ENCODE measurements around the gene MEF2A. TPM values are rescaled to one million over a fixed set of nuclear protein-coding genes. Genes with fewer than 3 reads are reported as not detected.

Gene MEF2A
- total RNA-seq, 2 experiments from 2014 or later: 16.5 to 20.9 TPM

DNA sequence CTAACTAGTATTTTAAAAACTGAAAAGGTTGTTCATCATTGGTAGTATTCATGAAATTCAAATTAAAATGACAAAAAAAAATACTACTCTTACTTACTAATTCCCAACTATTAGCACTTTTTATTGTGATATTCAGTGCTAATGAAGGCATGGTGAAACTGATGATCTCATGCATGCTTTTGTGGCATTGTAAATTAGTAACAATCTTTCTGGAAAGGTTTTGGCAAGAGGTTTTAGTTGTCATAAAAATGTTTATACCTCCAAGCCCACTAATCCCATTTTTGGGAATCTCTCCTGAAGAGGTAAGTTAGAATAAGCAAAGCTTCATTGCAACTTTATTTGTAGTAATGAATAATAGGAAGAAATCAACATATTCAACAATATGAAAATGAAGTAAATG, 114.5 kb downstream of the MEF2A start:
- H3K9me3 Mint-ChIP-seq (ENCODE audit: low read depth): peaks cover 4% of the 10 kb centered on the region
- H3K27ac Mint-ChIP-seq: no peak overlapping the region
- POLR2A ChIA-PET: no interaction called here
- DNase-seq: no peak
- no peak overlapping the region for H3K4me3 Mint-ChIP-seq
- no peaks in the 10 kb centered on the region for H3K27me3 Mint-ChIP-seq
- intact Hi-C loops (cut with DNase I, micrococcal nuclease): no loop called here
- H3K36me3 Mint-ChIP-seq (ENCODE audit: low read depth): peaks cover 35% of the 10 kb centered on the region
- CTCF ChIA-PET: interaction anchor here (0.7 kb wide), 1 partner anchor 39 kb away, joined by 3 read pairs; no protein-coding TSS in a partner anchor
- no peak for ATAC-seq
- H3K4me1 Mint-ChIP-seq: peaks cover 28% of the 10 kb centered on the region

DNA sequence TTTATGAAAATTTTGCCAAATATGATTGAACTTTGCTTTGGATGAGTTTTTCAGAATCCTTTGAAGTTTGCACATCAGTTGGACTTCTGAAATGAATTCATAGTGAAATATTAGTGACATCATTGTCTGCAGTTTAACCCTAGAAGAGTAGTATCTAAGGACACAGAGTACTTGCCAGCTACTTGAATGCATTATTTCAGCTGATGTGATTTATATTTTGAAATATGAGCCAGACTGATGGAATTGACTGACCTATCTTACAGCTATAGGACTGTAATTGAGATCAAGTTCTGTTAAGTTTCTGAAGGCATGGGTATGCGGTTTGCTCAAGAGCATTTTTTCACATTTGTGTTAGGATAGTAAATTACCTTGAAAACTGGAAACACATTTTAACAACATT, 116.2 kb downstream of the MEF2A start:
- H3K27me3 Mint-ChIP-seq: no peaks in the 10 kb centered on the region
- peaks cover 17% of the 10 kb centered on the region for H3K9me3 Mint-ChIP-seq (ENCODE audit: low read depth)
- intact Hi-C loops (cut with DNase I, micrococcal nuclease): no loop called here
- peaks cover 46% of the 10 kb centered on the region for H3K36me3 Mint-ChIP-seq (ENCODE audit: low read depth)
- H3K27ac Mint-ChIP-seq: peak overlapping the region; percentile 59
- POLR2A ChIA-PET: no interaction called here
- H3K4me3 Mint-ChIP-seq: no peak overlapping the region
- ATAC-seq (no peak), DNase-seq (no peak)
- peaks cover 28% of the 10 kb centered on the region for H3K4me1 Mint-ChIP-seq
- CTCF ChIA-PET: interaction anchor here (0.6 to 1.7 kb wide), 5 partner anchors 9 to 387 kb away, joined by 3 to 4 read pairs (median 3); no protein-coding TSS in a partner anchor

DNA sequence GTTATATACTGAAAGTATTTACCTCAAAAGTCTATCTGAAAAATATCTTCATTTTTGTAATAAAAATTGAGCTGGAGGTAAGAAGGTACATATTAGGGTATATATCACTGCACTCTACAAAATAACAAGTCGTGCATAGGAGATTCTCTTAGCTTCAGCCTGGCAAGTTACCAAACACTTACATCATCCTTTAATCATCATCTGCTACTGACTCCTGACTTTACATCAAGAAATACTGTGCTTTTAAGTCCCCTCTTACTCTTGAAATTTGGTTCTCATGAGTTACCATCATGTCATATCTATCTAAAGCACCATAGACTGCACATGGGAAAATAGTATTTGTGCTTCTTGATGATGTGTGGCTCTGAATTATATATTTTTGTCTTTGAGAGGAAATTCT, 116.7 kb downstream of the MEF2A start:
- Mint-ChIP-seq H3K4me1 (peaks cover 25% of the 10 kb centered on the region), H3K27ac (peak overlapping the region; percentile 59), H3K9me3 (ENCODE audit: low read depth) (peaks cover 17% of the 10 kb centered on the region), H3K4me3 (no peak overlapping the region), H3K27me3 (no peaks in the 10 kb centered on the region), H3K36me3 (ENCODE audit: low read depth) (peaks cover 41% of the 10 kb centered on the region)
- DNase-seq (no peak), ATAC-seq (peak; percentile 66)
- intact Hi-C loops (cut with DNase I, micrococcal nuclease): no loop called here
- CTCF ChIA-PET: interaction anchor here (0.6 to 1.7 kb wide), 4 partner anchors 13 to 672 kb away, joined by 3 read pairs; no protein-coding TSS in a partner anchor
- POLR2A ChIA-PET: interaction anchor here (0.6 kb wide), 1 partner anchor 117 kb away, joined by 3 read pairs; the partner anchor contains the start of gene MEF2A

DNA sequence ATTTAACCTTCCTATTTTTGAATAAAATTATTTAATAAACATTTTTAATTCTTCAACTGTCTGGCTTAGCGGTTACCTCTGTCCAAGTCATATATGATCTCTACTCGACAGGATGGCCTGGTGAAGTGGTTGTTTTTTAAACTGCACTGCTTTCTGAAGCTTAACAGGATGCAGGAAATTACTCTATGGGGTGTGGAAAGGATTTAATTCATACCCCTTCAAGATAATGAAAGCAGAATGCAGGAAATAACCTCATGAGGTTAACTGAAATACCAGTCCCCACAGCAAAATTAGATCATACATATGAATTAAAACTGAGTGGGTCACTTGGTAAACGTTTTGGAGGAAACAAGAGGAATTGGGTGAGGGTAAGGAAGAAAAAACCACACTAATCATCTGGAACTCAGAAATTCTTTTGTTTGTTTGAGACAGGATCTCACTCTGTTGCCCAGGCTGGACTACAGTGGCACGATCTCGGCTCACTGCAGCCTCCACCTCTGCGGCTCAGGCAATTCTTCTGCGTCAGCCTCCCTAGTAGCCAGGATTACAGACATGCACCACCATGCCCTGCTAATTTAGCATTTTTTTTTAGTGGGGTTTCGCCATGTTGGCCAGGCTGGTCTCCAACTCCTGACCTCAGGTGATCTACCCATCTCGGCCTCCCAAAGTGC, 117.4 kb downstream of the MEF2A start:
- Mint-ChIP-seq H3K4me3 (no peak overlapping the region), H3K36me3 (ENCODE audit: low read depth) (peaks cover 37% of the 10 kb centered on the region), H3K27me3 (no peaks in the 10 kb centered on the region), H3K27ac (peak overlapping the region; percentile 81), H3K9me3 (ENCODE audit: low read depth) (peaks cover 17% of the 10 kb centered on the region), H3K4me1 (peaks cover 22% of the 10 kb centered on the region)
- ChIA-PET POLR2A (interaction anchor here (0.6 kb wide), 2 partner anchors 117 to 965 kb away, joined by 3 to 8 read pairs; partner anchors contain the start of gene MEF2A), CTCF (interaction anchor here (0.6 to 1.7 kb wide), 2 partner anchors 20 to 671 kb away, joined by 3 read pairs; no protein-coding TSS in a partner anchor)
- intact Hi-C loops (cut with DNase I, micrococcal nuclease): no loop called here
- DNase-seq (no peak), ATAC-seq (peak; percentile 83)

DNA sequence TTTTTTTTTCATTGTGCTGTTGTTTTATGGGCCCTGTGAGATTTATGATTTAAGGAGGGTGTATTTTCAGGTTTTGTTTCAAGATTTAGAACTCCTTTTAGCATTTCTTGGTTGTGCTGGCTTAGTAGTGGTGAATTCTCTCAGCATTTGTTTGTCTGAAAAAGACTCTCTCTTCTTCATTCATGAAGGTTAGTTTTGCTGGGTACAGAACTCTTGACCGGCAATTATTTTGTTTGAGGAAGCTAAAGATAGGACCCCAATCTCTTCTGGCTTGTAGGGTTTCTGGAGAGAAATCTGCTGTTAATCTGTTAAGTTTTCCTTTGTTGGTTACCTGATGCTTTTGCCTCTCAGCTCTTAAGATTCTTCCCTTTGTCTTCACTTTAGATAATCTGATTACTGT, 120.5 kb downstream of the MEF2A start:
- peaks cover 19% of the 10 kb centered on the region for H3K4me1 Mint-ChIP-seq
- peaks cover 39% of the 10 kb centered on the region for H3K36me3 Mint-ChIP-seq (ENCODE audit: low read depth)

DNA sequence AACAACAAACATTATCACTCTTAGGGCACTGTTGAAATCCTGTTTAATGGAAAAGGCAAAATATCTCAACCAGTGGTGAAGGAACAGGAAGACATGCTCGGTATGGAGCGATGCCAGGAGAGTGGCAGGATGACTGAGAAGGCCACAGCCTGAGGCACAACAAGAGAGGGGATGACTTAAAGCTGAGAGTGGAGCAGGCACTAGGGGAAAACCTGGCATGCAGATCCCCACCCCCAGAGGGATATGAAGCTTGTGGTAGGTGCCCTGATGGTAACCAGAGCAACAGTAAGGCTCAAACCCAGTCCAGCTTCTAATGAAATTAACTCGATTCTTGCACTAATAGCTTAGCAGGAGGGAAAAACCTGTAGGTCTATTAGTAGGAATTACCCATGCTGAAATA, 127.0 kb downstream of the MEF2A start:
- Mint-ChIP-seq H3K4me3 (no peak overlapping the region), H3K9me3 (ENCODE audit: low read depth) (no peaks in the 10 kb centered on the region), H3K27ac (no peak overlapping the region), H3K36me3 (ENCODE audit: low read depth) (peaks cover 28% of the 10 kb centered on the region), H3K27me3 (no peaks in the 10 kb centered on the region), H3K4me1 (no peaks in the 10 kb centered on the region)
- ATAC-seq (no peak), DNase-seq (no peak)
- intact Hi-C loops (cut with DNase I, micrococcal nuclease): no loop called here
- ChIA-PET POLR2A (no interaction called here), CTCF (interaction anchor here (0.6 to 1.5 kb wide), 6 partner anchors 9 to 825 kb away, joined by 3 to 7 read pairs (median 3); no protein-coding TSS in a partner anchor)

More for the DNA sequence above, 120.5 kb downstream of the MEF2A start:
- ChIA-PET CTCF (interaction anchor here (0.6 kb wide), 1 partner anchor 374 kb away, joined by 4 read pairs; no protein-coding TSS in a partner anchor), POLR2A (no interaction called here)
- DNase-seq: no peak
- H3K27me3 Mint-ChIP-seq: no peaks in the 10 kb centered on the region
- no peak overlapping the region for H3K27ac Mint-ChIP-seq
- no peak overlapping the region for H3K4me3 Mint-ChIP-seq
- H3K9me3 Mint-ChIP-seq (ENCODE audit: low read depth): peaks cover 17% of the 10 kb centered on the region
- intact Hi-C loops (cut with DNase I, micrococcal nuclease): no loop called here
- ATAC-seq: no peak

DNA sequence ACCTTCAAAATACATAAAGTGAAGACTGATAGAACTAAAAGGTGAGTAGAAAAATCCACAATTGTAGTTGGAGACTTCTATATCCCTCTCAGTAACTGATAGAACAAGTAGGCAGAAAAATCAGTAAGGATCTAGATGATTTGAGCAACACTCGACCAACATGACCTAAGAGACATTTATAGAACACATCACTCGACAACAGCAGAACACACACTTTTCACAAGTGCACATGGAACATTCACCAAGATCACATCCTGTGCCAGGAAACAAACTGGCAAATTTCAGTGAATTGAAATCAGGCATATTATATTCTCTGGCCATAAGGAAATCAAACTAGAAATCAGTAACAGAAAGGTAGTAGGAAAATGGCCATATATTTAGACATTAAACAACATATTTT, 130.3 kb downstream of the MEF2A start:
- no peaks in the 10 kb centered on the region for H3K27me3 Mint-ChIP-seq
- intact Hi-C loops (cut with DNase I, micrococcal nuclease): no loop called here
- ChIA-PET POLR2A (no interaction called here), CTCF (interaction anchor here (1.8 kb wide), 1 partner anchor 423 kb away, joined by 6 read pairs; no protein-coding TSS in a partner anchor)
- no peak overlapping the region for H3K4me3 Mint-ChIP-seq
- H3K9me3 Mint-ChIP-seq (ENCODE audit: low read depth): no peaks in the 10 kb centered on the region
- no peak overlapping the region for H3K27ac Mint-ChIP-seq
- peaks cover 19% of the 10 kb centered on the region for H3K36me3 Mint-ChIP-seq (ENCODE audit: low read depth)
- no peak for DNase-seq
- no peak for ATAC-seq
- H3K4me1 Mint-ChIP-seq: no peaks in the 10 kb centered on the region

DNA sequence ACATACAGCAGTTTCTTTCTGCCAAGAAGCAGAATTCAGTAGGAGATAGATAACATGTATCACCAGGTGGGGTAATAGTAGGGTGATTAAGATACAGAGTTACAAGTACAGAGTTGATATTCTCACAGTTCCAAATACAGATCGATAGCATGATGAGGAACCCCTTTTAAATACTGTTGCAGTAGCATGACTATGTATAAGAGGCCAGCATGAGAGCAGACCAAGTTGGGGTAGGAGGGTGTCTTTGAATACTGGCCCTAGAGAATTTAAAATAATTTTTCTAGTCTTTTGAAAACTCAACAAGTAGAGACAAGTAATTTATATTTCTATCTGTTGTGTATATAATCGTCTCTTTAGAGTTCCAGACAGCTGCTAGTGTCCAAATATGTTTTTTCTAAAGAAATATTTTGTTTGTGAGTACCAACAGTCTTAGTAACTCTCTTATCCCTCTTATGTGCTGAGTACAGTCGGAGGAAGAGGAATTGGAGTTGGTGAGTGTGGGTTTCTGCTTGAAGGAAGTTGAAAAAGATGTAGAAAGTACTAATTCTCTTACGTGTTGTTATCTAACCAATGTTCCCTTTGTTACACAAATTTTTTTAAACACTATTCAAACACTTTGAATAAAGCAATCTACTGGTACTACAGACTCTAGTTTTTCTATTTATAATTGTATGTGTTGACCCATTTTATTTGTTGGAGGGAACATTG, 137.3 kb downstream of the MEF2A start:
- H3K27me3 Mint-ChIP-seq: no peaks in the 10 kb centered on the region
- ChIA-PET POLR2A (no interaction called here), CTCF (interaction anchor here (0.6 to 6.1 kb wide), 30 partner anchors 10 to 1194 kb away, joined by 3 to 124 read pairs (median 6); partner anchors contain the start of genes LRRC28 and LYSMD4)
- no peak for ATAC-seq
- no peak for DNase-seq
- no peaks in the 10 kb centered on the region for H3K9me3 Mint-ChIP-seq (ENCODE audit: low read depth)
- H3K27ac Mint-ChIP-seq: peak overlapping the region; percentile 32
- H3K4me1 Mint-ChIP-seq: peaks cover 37% of the 10 kb centered on the region
- H3K4me3 Mint-ChIP-seq: no peak overlapping the region
- intact Hi-C loops (cut with DNase I, micrococcal nuclease): loop anchor here in 1 of 2 experiments (5.0 to 10.0 kb wide), 3 partner anchors 136 to 278 kb away; partner anchors contain the start of gene MEF2A
- no peaks in the 10 kb centered on the region for H3K36me3 Mint-ChIP-seq (ENCODE audit: low read depth)

DNA sequence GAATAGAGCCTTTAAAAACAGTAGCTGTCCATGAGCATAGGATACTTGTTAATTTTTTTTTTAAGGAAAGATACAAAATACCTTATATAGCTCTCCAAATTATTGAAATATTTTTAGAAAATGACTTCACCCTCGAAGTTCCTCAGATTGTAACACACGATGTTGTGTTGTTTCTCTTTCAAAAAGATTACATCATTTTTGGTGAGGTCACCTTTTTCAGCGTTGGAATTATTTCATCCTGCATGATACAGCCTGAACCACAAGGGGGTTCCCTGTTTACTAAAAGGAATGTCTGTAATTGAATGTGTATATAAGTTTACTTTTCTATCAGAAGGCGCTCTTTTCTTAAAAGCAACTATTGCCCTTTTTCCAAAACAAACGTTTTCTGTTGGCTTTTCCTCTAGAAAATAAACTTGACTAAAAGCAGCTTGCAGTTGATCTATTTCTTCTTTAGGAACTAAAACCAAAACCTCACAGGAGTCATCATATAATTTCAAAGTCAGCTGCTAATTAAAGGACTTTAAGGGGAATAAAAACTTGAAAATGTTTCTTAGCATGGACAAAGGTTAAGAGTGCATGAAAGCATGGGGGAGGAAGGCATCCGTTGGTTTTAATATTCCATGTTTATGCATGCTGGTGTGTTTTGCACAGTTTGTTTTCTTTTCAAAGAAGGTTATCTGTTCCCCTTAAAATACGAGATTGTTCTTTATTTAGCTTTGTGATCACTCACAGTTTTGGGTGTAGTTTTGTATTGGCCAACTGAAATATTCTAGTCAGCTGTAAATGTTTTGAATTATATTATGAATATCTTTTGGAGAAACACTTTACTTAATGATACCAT, 138.0 kb downstream of the MEF2A start:
- ATAC-seq (peak; percentile 23), DNase-seq (no peak)
- no peaks in the 10 kb centered on the region for H3K36me3 Mint-ChIP-seq (ENCODE audit: low read depth)
- peak overlapping the region; percentile 32 for H3K27ac Mint-ChIP-seq
- H3K4me3 Mint-ChIP-seq: no peak overlapping the region
- ChIA-PET CTCF (interaction anchor here (0.6 to 6.1 kb wide), 68 partner anchors 9 to 613 kb away, joined by 3 to 124 read pairs (median 5); partner anchors contain the start of genes LRRC28 and LYSMD4), POLR2A (no interaction called here)
- no peaks in the 10 kb centered on the region for H3K9me3 Mint-ChIP-seq (ENCODE audit: low read depth)
- intact Hi-C loops (cut with DNase I, micrococcal nuclease): loop anchor here (1.0 to 10.0 kb wide), 13 partner anchors 29 to 599 kb away; partner anchors contain the start of genes LRRC28 (in 1 of the 2), LYSMD4 (in 1 of the 2), MEF2A (in 1 of the 2) and SYNM (in 1 of the 2)
- H3K4me1 Mint-ChIP-seq: peaks cover 42% of the 10 kb centered on the region
- H3K27me3 Mint-ChIP-seq: no peaks in the 10 kb centered on the region

DNA sequence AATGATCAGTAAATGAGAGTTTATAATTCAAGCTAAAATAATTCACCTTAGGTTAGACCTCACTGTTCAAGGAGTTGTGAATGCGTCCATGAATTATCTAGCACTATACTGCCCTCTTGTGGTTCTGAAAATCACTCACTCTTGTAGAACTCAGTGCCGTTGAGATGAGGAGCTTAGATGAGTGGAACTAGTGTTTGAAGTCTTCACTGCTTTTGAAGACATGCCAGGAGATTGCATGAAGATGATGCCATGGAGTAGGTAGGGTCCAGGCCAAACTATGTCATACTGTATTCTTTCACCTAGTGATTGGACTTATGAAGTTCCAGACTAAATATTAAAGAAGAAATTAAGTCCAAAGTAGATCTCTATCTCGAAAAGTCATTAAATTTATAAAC, 138.7 kb downstream of the MEF2A start:
- no peaks in the 10 kb centered on the region for H3K27me3 Mint-ChIP-seq
- DNase-seq: no peak
- no peak overlapping the region for H3K4me3 Mint-ChIP-seq
- no peaks in the 10 kb centered on the region for H3K9me3 Mint-ChIP-seq (ENCODE audit: low read depth)
- intact Hi-C loops (cut with DNase I, micrococcal nuclease): loop anchor here (1.0 to 10.0 kb wide), 13 partner anchors 29 to 600 kb away; partner anchors contain the start of genes LRRC28 (in 1 of the 2), LYSMD4 (in 1 of the 2), MEF2A (in 1 of the 2) and SYNM (in 1 of the 2)
- peak; percentile 69 for ATAC-seq
- CTCF ChIA-PET: interaction anchor here (0.5 to 6.1 kb wide), 71 partner anchors 9 to 613 kb away, joined by 3 to 124 read pairs (median 5); partner anchors contain the start of genes LRRC28 and LYSMD4
- peaks cover 4% of the 10 kb centered on the region for H3K36me3 Mint-ChIP-seq (ENCODE audit: low read depth)
- no peak overlapping the region for H3K27ac Mint-ChIP-seq
- peaks cover 48% of the 10 kb centered on the region for H3K4me1 Mint-ChIP-seq
- POLR2A ChIA-PET: interaction anchor here (0.6 kb wide), 1 partner anchor 425 kb away, joined by 5 read pairs; no protein-coding TSS in a partner anchor

Measured in activated CD4-positive, alpha-beta T cell treated with anti-CD3 and anti-CD28 coated beads for 36 hours (primary cell).